ENCODE results near the gene RALGPS1.

GRCh38 chr9:126886897-126887296 lies 27.7 kb upstream of the RALGPS1 start:
- TF ChIP-seq ARNT (IDR thresholded peaks at IDR 0.05): no peak
- TF ChIP-seq NFRKB (IDR thresholded peaks at IDR 0.05): no peak
- TF ChIP-seq FOXM1 (IDR thresholded peaks at IDR 0.05; ENCODE audit: borderline replicate concordance): no peak
- no peak for TF ChIP-seq FOXA1 (IDR thresholded peaks at IDR 0.05)
- no peak for TF ChIP-seq SP1 (IDR thresholded peaks at IDR 0.05)
- no peak for TF ChIP-seq PKNOX1 (IDR thresholded peaks at IDR 0.05)
- TF ChIP-seq FOXK2 (IDR thresholded peaks at IDR 0.05): no peak
- no peak for TF ChIP-seq SUZ12 (IDR thresholded peaks at IDR 0.05)
- no peak for TF ChIP-seq BHLHE40 (IDR thresholded peaks at IDR 0.05; ENCODE audit: borderline replicate concordance)
- no peak for TF ChIP-seq TARDBP (IDR thresholded peaks at IDR 0.05)
- no peak for TF ChIP-seq L3MBTL2 (conservative IDR thresholded peaks at IDR 0.05)
- TF ChIP-seq CTBP1 (IDR thresholded peaks at IDR 0.05; ENCODE audit: borderline replicate concordance): no peak

Measured in HEK293T (cell line).